Type B pancreatic cell (in vitro differentiated cells): ENCODE measurements around the gene DNAAF8. TPM values are rescaled to one million over a fixed set of nuclear protein-coding genes. Genes with fewer than 3 reads are reported as not detected.

Experiments
- DNase-seq: peaks from one replicate; pipeline ENCODE4 v3.0.0; 2021; ENCODE audit warnings: mixed read lengths; ENCODE audit not compliant: unreplicated experiment; ENCODE audit errors: extremely low spot score
- H3K27ac Mint-ChIP-seq: 2 replicates; pipeline ENCODE4 v1.8.0; 2021; ENCODE audit warnings: mild to moderate bottlenecking, mixed read lengths
- H3K27me3 Mint-ChIP-seq: 2 replicates; pipeline ENCODE4 v1.8.0; 2021; ENCODE audit warnings: mixed read lengths
- H3K36me3 Mint-ChIP-seq: 2 replicates; pipeline ENCODE4 v1.8.0; 2021; ENCODE audit warnings: mixed read lengths
- H3K4me1 Mint-ChIP-seq: one replicate; pipeline ENCODE4 v1.8.0; 2021; ENCODE audit warnings: mixed read lengths; ENCODE audit not compliant: unreplicated experiment
- H3K4me3 Mint-ChIP-seq: 2 replicates; pipeline ENCODE4 v1.8.0; 2021; ENCODE audit warnings: mild to moderate bottlenecking, mixed read lengths
- H3K9me3 Mint-ChIP-seq: 2 replicates; pipeline ENCODE4 v1.8.0; 2021; ENCODE audit warnings: mixed read lengths
- total RNA-seq: library from RNA; stranded (reverse); gene quantifications from 2 replicates; pipeline ENCODE4 v1.2.1, GENCODE V29; 2021; ENCODE audit warnings: low replicate concordance
- TF ChIP-seq, protein P1 (sequence below): fragments of 200-600 bp; sonication (generic); conservative IDR thresholded peaks from 2 replicates; pipeline ENCODE4 v1.5.0; 2021; ENCODE audit warnings: antibody characterized with exemption, mild to moderate bottlenecking

Gene DNAAF8
- total RNA-seq, 1 donor from 2014 or later = 2.6 TPM

DNA sequence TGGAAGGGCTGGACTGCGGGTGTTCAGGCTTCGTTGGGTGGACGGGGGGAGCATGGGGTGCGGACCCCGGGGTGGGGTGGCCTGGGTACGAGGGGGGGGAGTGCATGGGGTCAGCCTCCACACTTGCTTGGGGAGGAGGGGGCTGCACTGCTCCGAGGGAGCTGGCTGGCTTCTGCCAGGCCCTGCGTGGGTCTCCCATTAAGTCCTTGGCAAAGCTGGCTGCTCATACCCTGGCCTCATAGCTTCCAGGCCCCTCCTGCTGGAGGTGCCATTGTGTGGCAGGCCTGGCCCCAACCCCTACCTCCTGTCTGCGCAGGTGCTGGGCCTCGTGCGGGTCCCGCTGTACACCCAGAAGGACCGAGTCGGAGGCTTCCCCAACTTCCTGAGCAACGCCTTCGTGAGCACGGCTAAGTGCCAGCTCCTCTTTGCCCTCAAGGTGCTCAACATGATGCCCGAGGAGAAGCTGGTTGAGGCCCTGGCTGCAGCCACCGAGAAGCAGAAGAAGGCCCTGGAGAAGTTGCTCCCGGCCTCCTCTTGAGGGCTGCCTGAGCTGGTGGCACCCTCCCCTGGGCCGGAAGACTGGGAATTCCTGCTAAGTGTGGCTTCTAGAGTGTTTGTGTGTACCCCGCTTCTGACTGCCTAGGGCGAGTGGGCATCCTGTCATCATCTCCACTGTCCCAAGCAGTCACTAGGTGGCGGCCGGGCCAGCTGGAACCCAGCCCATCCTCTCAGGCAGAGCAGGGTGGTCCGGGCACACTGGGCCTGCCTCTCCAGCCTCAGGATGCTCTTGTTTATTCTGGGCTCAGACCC is 39.5 kb upstream of the DNAAF8 start:
- no peaks in the 10 kb centered on the region for H3K4me1 Mint-ChIP-seq
- TF ChIP-seq, protein P1, sequence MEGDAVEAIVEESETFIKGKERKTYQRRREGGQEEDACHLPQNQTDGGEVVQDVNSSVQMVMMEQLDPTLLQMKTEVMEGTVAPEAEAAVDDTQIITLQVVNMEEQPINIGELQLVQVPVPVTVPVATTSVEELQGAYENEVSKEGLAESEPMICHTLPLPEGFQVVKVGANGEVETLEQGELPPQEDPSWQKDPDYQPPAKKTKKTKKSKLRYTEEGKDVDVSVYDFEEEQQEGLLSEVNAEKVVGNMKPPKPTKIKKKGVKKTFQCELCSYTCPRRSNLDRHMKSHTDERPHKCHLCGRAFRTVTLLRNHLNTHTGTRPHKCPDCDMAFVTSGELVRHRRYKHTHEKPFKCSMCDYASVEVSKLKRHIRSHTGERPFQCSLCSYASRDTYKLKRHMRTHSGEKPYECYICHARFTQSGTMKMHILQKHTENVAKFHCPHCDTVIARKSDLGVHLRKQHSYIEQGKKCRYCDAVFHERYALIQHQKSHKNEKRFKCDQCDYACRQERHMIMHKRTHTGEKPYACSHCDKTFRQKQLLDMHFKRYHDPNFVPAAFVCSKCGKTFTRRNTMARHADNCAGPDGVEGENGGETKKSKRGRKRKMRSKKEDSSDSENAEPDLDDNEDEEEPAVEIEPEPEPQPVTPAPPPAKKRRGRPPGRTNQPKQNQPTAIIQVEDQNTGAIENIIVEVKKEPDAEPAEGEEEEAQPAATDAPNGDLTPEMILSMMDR = no peak
- H3K4me3 Mint-ChIP-seq = peak overlapping the region; percentile 86
- H3K9me3 Mint-ChIP-seq = no peaks in the 10 kb centered on the region
- DNase-seq = no peak
- H3K27ac Mint-ChIP-seq = peak overlapping the region; percentile 41
- H3K27me3 Mint-ChIP-seq = no peaks in the 10 kb centered on the region
- H3K36me3 Mint-ChIP-seq = no peaks in the 10 kb centered on the region

DNA sequence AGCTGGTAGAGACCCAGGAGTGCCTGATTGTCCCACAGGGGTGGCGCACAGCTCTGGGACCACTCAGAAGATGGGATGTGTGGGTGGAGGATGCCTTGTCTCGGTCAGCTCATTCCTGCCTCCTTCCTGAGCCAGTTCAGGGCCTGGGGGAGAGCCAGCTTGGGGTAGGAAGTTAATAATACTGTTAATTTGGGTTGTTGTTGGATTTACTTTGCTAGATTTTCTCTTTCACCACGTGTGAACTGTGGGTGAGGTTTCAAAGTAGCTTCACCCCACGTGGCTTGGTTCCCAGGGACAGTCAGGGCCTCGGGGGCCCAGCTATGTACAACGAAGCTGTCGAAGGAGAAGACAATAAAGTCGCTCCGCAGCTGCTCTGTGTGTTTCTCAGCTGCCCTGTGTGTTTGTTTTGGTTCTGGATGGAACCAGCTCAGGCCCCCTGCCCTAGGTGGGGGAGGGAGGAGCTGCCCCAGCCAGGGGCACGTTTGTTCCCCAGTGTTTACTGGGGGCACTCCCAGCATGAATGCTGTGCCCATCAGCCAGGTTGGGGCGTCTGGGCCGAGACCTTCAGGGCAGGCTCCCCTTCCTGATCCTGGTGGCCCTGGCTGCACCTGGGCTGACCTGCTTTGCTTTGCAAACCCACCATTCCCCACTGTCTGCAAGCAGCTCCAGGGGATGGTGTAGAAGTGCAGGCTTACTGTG is 38.7 kb upstream of the DNAAF8 start:
- H3K36me3 Mint-ChIP-seq = no peaks in the 10 kb centered on the region
- no peaks in the 10 kb centered on the region for H3K9me3 Mint-ChIP-seq
- no peaks in the 10 kb centered on the region for H3K4me1 Mint-ChIP-seq
- DNase-seq = no peak
- H3K4me3 Mint-ChIP-seq = peak overlapping the region; percentile 86
- peak overlapping the region; percentile 41 for H3K27ac Mint-ChIP-seq
- TF ChIP-seq, protein P1 = no peak
- H3K27me3 Mint-ChIP-seq = no peaks in the 10 kb centered on the region

DNA sequence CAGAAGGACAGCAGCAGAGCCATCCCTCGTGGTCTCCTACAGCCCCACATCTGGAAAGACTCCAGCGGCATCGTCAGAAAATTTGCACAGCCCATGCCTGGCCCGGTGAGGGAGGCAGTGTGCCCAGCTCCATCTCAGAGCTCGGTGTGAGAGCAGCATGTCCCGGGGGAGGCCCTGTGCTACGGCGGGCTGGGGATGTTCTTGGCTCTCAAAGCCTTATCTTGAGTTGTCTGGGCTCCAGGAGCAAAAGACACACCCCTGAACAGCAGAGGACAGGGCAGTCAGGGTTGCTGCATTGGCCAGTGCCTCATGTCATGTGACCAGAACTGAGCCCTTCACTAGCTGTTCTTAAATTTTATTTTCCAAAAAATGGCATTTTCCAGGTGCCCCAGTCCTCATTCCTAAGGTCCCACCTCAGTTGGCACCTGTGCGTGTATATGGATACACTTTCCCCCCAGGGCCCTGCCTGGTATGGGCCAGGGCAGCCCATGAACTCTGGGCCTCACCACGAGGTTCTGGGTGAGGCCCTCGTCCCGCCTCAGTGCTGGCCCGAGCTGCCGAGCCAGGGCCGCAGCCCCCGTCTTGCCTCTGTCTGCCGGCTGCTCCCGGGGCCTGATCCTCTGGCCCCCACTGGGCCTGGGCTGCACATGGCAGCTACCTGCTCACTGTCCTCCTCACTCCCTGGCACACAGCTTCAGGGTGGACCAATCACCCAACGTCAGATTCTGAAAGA is 38.0 kb upstream of the DNAAF8 start:
- H3K4me3 Mint-ChIP-seq = peak overlapping the region; percentile 39
- no peak for DNase-seq

DNA sequence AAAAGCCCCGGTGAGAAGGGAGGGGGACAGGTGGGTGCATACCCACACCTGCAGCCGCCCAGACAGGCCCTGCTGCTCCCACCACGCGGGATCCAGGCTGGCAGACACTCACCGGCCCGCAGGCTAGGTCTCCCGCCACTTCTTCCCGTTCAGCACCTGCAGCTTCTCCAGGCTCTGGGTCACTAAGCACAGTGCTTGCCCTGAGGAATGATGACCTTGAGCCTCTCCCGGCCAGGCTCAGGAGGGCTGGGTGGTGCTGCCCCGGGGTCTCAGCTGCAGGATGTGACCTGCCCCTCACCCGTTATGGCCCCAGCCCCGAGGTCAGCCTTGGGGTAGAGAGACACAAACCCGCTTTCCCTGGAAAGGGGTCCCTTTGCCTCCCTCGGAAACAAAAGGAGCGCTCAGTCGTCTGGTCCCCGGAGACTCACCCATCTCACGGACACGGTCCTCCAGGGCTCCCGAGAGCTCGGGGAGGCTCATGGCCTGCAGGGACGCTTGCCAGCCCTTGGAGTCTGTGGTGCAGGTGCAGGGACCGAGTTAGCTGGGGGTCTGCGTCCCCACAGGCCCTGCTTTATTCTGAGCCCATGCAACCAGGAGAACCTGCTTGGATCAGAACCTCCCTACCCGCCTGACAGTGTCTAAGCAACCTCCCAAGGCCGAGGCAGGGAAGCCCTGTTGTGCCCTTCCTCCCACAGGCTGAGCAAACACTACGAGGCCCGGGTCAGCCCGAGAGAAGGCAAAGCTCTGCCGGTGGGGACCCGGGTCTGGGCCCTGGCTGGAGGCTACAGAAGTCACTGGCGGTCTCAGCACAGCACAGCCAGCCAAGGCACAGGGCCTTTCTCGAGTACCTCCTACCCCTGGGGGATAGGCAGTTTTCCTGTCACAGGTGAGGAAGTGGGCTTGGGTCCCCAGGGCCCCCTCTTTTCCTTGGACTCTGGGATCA is 37.2 kb upstream of the DNAAF8 start:
- Mint-ChIP-seq H3K36me3 (no peaks in the 10 kb centered on the region), H3K9me3 (no peaks in the 10 kb centered on the region), H3K27ac (no peak overlapping the region), H3K27me3 (no peaks in the 10 kb centered on the region), H3K4me3 (peak overlapping the region; percentile 39), H3K4me1 (no peaks in the 10 kb centered on the region)
- no peak for DNase-seq
- TF ChIP-seq, protein P1 = no peak

More for the DNA sequence above, 38.0 kb upstream of the DNAAF8 start:
- Mint-ChIP-seq H3K27me3 (no peaks in the 10 kb centered on the region), H3K36me3 (no peaks in the 10 kb centered on the region), H3K9me3 (no peaks in the 10 kb centered on the region), H3K4me1 (no peaks in the 10 kb centered on the region), H3K27ac (no peak overlapping the region)
- TF ChIP-seq, protein P1 = no peak

DNA sequence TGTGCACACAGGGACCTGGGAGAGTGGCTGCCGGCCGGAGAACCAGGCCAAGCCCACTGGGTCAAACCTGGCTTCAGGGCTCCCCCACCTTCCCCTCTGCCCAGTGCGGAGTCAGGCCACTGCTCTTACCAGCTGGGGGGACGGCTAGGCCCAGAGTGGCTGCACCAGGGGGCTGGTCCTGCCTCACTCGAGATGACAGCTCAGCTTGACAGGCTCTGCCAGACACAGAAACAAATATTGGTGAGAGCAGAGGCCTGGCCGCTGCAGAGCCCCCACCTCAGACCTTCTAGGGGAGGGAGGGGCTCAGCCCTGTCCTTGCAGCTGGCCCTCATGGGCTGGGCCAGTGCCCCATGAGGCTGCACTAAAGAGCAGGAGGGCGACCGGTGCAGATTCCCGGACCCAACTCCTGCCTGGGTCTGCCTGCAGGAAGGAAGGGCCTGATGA is 36.5 kb upstream of the DNAAF8 start:
- Mint-ChIP-seq H3K9me3 (no peaks in the 10 kb centered on the region), H3K27ac (no peak overlapping the region), H3K36me3 (no peaks in the 10 kb centered on the region), H3K4me1 (no peaks in the 10 kb centered on the region), H3K4me3 (no peak overlapping the region), H3K27me3 (no peaks in the 10 kb centered on the region)
- peak; percentile 68 for DNase-seq
- TF ChIP-seq, protein P1 = no peak
